DND-41 (cell line): ENCODE data around the gene TMED3.

Source experiments
- ATAC-seq: fragments of 200-7000 bp; cut with Tn5 transposase; 3 replicates; pipeline ENCODE4 v1.9.1; 2021; ENCODE audit warnings: low read depth; ENCODE audit not compliant: insufficient read depth
- DNase-seq: peaks from one replicate; pipeline ENCODE4 v3.0.0-alpha.2; 2020
- H2AFZ ChIP-seq: 2 replicates; pipeline ENCODE4 v1.6.0; 2012; ENCODE audit warnings: low read depth, low read length
- H3K27ac ChIP-seq: 2 replicates; pipeline ENCODE4 v1.5.1; 2012; ENCODE audit warnings: low read length, inconsistent platforms
- H3K27me3 ChIP-seq: fragments of 200-600 bp; sonication (generic); 2 replicates; pipeline ENCODE4 v1.6.0; 2012; ENCODE audit warnings: low read length, mild to moderate bottlenecking, inconsistent platforms; ENCODE audit not compliant: insufficient read depth, poor library complexity
- H3K36me3 ChIP-seq: 2 replicates; pipeline ENCODE4 v1.5.1; 2012; ENCODE audit warnings: low read length, inconsistent platforms; ENCODE audit not compliant: insufficient read depth
- H3K4me1 ChIP-seq: 2 replicates; pipeline ENCODE4 v1.5.1; 2012; ENCODE audit warnings: mild to moderate bottlenecking, low read length; ENCODE audit not compliant: insufficient read depth
- H3K4me2 ChIP-seq: 2 replicates; pipeline ENCODE4 v1.6.0; 2012; ENCODE audit warnings: mild to moderate bottlenecking, moderate library complexity, low read length, inconsistent platforms; ENCODE audit not compliant: insufficient read depth
- H3K4me3 ChIP-seq, 2 experiments: fragments of 200-600 bp in 1 of 2; shearing (Covaris generic) in 1 of 2; 2 replicates each; pipeline ENCODE4 v1.5.1; 2012 to 2016; ENCODE audit warnings: inconsistent platforms in 2 of 2, low read length in 2 of 2, mild to moderate bottlenecking in 2 of 2, low read depth in 1 of 2, moderate library complexity in 1 of 2
- H3K79me2 ChIP-seq: 2 replicates; pipeline ENCODE4 v1.6.0; 2012; ENCODE audit warnings: low read length, inconsistent platforms; ENCODE audit not compliant: insufficient read depth
- H3K9ac ChIP-seq: 2 replicates; pipeline ENCODE4 v1.6.0; 2012; ENCODE audit warnings: low read depth, mild to moderate bottlenecking, inconsistent platforms, low read length, moderate library complexity
- H3K9me3 ChIP-seq: 2 replicates; pipeline ENCODE4 v1.5.1; 2012; ENCODE audit warnings: low read length, moderate library complexity, mild to moderate bottlenecking, inconsistent platforms; ENCODE audit not compliant: insufficient read depth, severe bottlenecking
- H4K20me1 ChIP-seq: 2 replicates; pipeline ENCODE4 v1.6.0; 2012; ENCODE audit warnings: low read length; ENCODE audit not compliant: insufficient read depth
- CTCF ChIP-seq: IDR thresholded peaks from 2 replicates; pipeline ENCODE4 v1.5.1; 2012; ENCODE audit warnings: borderline replicate concordance, low read length, moderate library complexity, mild to moderate bottlenecking; ENCODE audit not compliant: poor library complexity, severe bottlenecking; ENCODE audit errors: extremely low read depth
- EZH2 ChIP-seq: IDR thresholded peaks from 3 replicates; pipeline ENCODE4 v1.6.1; 2012; ENCODE audit warnings: borderline replicate concordance, low read depth, mild to moderate bottlenecking, moderate library complexity, low read length, inconsistent platforms; ENCODE audit not compliant: severe bottlenecking

The TMED3 gene

DNA sequence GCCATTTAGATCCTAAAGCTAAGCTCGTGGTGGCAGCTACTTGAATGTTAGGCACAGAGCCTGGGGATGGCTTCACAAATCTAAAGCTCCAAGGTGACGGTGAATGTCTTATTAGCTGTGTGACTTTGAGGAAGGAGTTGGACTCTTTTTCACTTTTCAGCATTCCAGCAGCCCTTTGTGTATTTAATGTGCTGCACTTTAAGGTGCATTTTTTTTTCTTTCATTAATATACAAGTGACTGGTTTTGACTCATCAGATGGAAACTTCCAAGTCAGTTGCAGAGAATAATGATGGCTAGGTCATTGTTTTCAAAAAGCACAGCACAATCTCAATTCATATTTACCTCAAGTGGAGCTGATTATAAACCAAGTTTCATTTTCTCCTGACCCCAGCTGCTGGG, 55.8 kb downstream of the TMED3 start:
- Histone ChIP-seq H3K9ac (no peak overlapping the region), H2AFZ (no peak overlapping the region), H3K4me2 (no peak overlapping the region), H3K36me3 (no peaks in the 10 kb centered on the region), H4K20me1 (no peaks in the 10 kb centered on the region), H3K4me1 (no peaks in the 10 kb centered on the region), H3K9me3 (no peaks in the 10 kb centered on the region), H3K27ac (no peak overlapping the region), H3K4me3 (no peak overlapping the region), H3K79me2 (no peaks in the 10 kb centered on the region), H3K27me3 (no peaks in the 10 kb centered on the region)
- TF ChIP-seq EZH2 (no peak), CTCF (no peak)
- DNase-seq (no peak), ATAC-seq (no peak)

GRCh38 chr15:79370716-79371115, 59.8 kb downstream of the TMED3 start:
- no peak overlapping the region for H3K4me3 ChIP-seq
- H2AFZ ChIP-seq = no peak overlapping the region
- H3K27me3 ChIP-seq = no peaks in the 10 kb centered on the region
- H3K9me3 ChIP-seq = no peaks in the 10 kb centered on the region
- no peak for ATAC-seq
- no peaks in the 10 kb centered on the region for H3K36me3 ChIP-seq
- no peaks in the 10 kb centered on the region for H3K4me1 ChIP-seq
- TF ChIP-seq CTCF = no peak
- no peak for TF ChIP-seq EZH2
- H3K9ac ChIP-seq = no peak overlapping the region
- DNase-seq = no peak
- no peaks in the 10 kb centered on the region for H4K20me1 ChIP-seq
- no peak overlapping the region for H3K4me2 ChIP-seq
- no peaks in the 10 kb centered on the region for H3K79me2 ChIP-seq
- no peak overlapping the region for H3K27ac ChIP-seq

GRCh38 chr15:79371591-79371990, 60.7 kb downstream of the TMED3 start:
- no peaks in the 10 kb centered on the region for H3K9me3 ChIP-seq
- no peaks in the 10 kb centered on the region for H3K36me3 ChIP-seq
- DNase-seq = no peak
- no peak overlapping the region for H2AFZ ChIP-seq
- H3K4me1 ChIP-seq = no peaks in the 10 kb centered on the region
- H3K4me2 ChIP-seq = no peak overlapping the region
- H3K9ac ChIP-seq = no peak overlapping the region
- no peak overlapping the region for H3K4me3 ChIP-seq
- TF ChIP-seq EZH2 = no peak
- TF ChIP-seq CTCF = no peak
- H3K27ac ChIP-seq = no peak overlapping the region
- H3K79me2 ChIP-seq = no peaks in the 10 kb centered on the region
- H3K27me3 ChIP-seq = no peaks in the 10 kb centered on the region
- no peaks in the 10 kb centered on the region for H4K20me1 ChIP-seq
- ATAC-seq = no peak

DNA sequence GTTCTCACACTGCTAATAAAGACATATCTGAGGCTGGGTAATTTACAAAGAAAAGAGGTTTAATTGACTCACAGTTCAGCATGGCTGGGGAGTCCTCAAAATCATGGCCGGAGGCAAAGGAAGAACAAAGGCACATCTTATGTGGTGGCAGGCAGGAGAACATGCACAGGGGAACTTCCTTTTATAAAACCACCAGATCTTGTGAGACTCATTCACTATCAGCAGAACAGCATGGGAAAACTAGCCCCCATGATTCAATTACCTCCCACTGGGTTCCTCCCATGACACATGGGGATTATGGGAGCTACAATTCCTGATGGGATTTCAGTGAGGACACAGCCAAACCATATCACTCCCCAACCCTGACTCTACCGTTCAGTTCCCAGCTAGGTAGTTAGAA, 61.5 kb downstream of the TMED3 start:
- no peak overlapping the region for H3K9ac ChIP-seq
- H3K79me2 ChIP-seq = no peaks in the 10 kb centered on the region

More for the DNA sequence above, 61.5 kb downstream of the TMED3 start:
- DNase-seq (no peak), ATAC-seq (no peak)
- no peaks in the 10 kb centered on the region for H4K20me1 ChIP-seq
- TF ChIP-seq EZH2 (no peak), CTCF (no peak)
- no peak overlapping the region for H3K27ac ChIP-seq
- H3K4me1 ChIP-seq = no peaks in the 10 kb centered on the region
- no peak overlapping the region for H3K4me2 ChIP-seq
- no peak overlapping the region for H2AFZ ChIP-seq
- H3K27me3 ChIP-seq = no peaks in the 10 kb centered on the region
- H3K9me3 ChIP-seq = no peaks in the 10 kb centered on the region
- no peaks in the 10 kb centered on the region for H3K36me3 ChIP-seq
- H3K4me3 ChIP-seq = no peak overlapping the region
